Left ventricle myocardium inferior (tissue), 1 donor: ENCODE results near the gene IGF1R. TPM values are rescaled to one million over a fixed set of nuclear protein-coding genes. Genes with fewer than 3 reads are reported as not detected.

Experiments
- DNase-seq: peaks from one replicate; pipeline ENCODE4 v3.0.0-alpha.2; 2020
- H3K27ac ChIP-seq: fragments of 200-600 bp; replicated peaks from 2 replicates; pipeline ENCODE4 v1.8.0; 2021
- H3K27me3 ChIP-seq: fragments of 200-600 bp; 2 replicates; pipeline ENCODE4 v1.8.0; 2021; ENCODE audit warnings: low read depth
- H3K36me3 ChIP-seq: fragments of 200-600 bp; 2 replicates; pipeline ENCODE4 v1.8.0; 2021
- H3K4me1 ChIP-seq: fragments of 200-600 bp; 2 replicates; pipeline ENCODE4 v1.8.0; 2021
- H3K4me3 ChIP-seq: fragments of 200-600 bp; 2 replicates; pipeline ENCODE4 v1.8.0; 2021; ENCODE audit warnings: mild to moderate bottlenecking, moderate library complexity
- H3K9me3 ChIP-seq: fragments of 200-600 bp; replicated peaks from 2 replicates; pipeline ENCODE4 v1.8.0; 2021
- CTCF ChIP-seq: fragments of 200-600 bp; IDR thresholded peaks from 2 replicates; pipeline ENCODE4 v1.8.0; 2021; ENCODE audit warnings: antibody characterized with exemption, mild to moderate bottlenecking, borderline replicate concordance
- intact Hi-C: fragments of 100-400 bp; cut with micrococcal nuclease; formaldehyde crosslinking; loops from one replicate; pipeline ENCODE4 v1.11.0; 2022
- total RNA-seq: library from RNA; stranded (reverse); fragmentation: NEBNext Ultra II Directional; extraction: Animal tissue kit (Norgen Biotek cat#: 25700); gene quantifications from one replicate; pipeline ENCODE4 v1.2.1, GENCODE V29; 2021
- donor health status: DM: no; HTN: yes; CAD: no; lungs with severe emphysema.

IGF1R gene
- total RNA-seq, 1 donor from 2014 or later: 37.2 TPM

- no peaks in the 10 kb centered on the region for H3K9me3 ChIP-seq
- H3K27me3 ChIP-seq: no peaks in the 10 kb centered on the region
- no peak for TF ChIP-seq CTCF
- no peaks in the 10 kb centered on the region for H3K36me3 ChIP-seq
- no peak for DNase-seq
- H3K27ac ChIP-seq: peak overlapping the region; percentile 41
- no peak overlapping the region for H3K4me3 ChIP-seq
- intact Hi-C loops: no loop called here
- H3K4me1 ChIP-seq: peaks cover 85% of the 10 kb centered on the region
These were observed 28.4 kb downstream of the IGF1R start for GRCh38 chr15:98676586-98677270.

GRCh38 chr15:98677345-98678059, 29.2 kb downstream of the IGF1R start:
- no peak overlapping the region for H3K4me3 ChIP-seq
- H3K9me3 ChIP-seq: no peaks in the 10 kb centered on the region
- TF ChIP-seq CTCF: no peak
- no peak for DNase-seq
- peak overlapping the region; percentile 41 for H3K27ac ChIP-seq
- H3K36me3 ChIP-seq: no peaks in the 10 kb centered on the region
- intact Hi-C loops: no loop called here
- H3K4me1 ChIP-seq: peaks cover 85% of the 10 kb centered on the region
- H3K27me3 ChIP-seq: no peaks in the 10 kb centered on the region

- H3K27me3 ChIP-seq: no peaks in the 10 kb centered on the region
- TF ChIP-seq CTCF: no peak
- intact Hi-C loops: no loop called here
- DNase-seq: no peak
- peaks cover 85% of the 10 kb centered on the region for H3K4me1 ChIP-seq
- no peaks in the 10 kb centered on the region for H3K9me3 ChIP-seq
- no peak overlapping the region for H3K4me3 ChIP-seq
- H3K27ac ChIP-seq: no peak overlapping the region
- H3K36me3 ChIP-seq: no peaks in the 10 kb centered on the region
These were observed 30.1 kb downstream of the IGF1R start for GRCh38 chr15:98678484-98678883.

- Histone ChIP-seq H3K27ac (no peak overlapping the region), H3K4me1 (peaks cover 83% of the 10 kb centered on the region), H3K36me3 (no peaks in the 10 kb centered on the region), H3K4me3 (no peak overlapping the region), H3K27me3 (no peaks in the 10 kb centered on the region), H3K9me3 (no peaks in the 10 kb centered on the region)
- TF ChIP-seq CTCF: no peak
- intact Hi-C loops: no loop called here
- DNase-seq: no peak
These were observed 32.7 kb downstream of the IGF1R start for GRCh38 chr15:98681061-98681460.

- no peak for DNase-seq
- H3K4me1 ChIP-seq: peaks cover 88% of the 10 kb centered on the region
- intact Hi-C loops: no loop called here
- peak overlapping the region; percentile 44 for H3K27ac ChIP-seq
- peak overlapping the region; percentile 10 for H3K4me3 ChIP-seq
- no peaks in the 10 kb centered on the region for H3K9me3 ChIP-seq
- no peaks in the 10 kb centered on the region for H3K36me3 ChIP-seq
- H3K27me3 ChIP-seq: no peaks in the 10 kb centered on the region
- TF ChIP-seq CTCF: no peak
These were observed 34.8 kb downstream of the IGF1R start for GRCh38 chr15:98682992-98683701.
